AG10803 (cell line): ENCODE data around the gene SYDE2.
A peak's percentile ranks its signal among the peaks of the same experiment; 100 is the strongest.

ENCODE experiments used
- DNase-seq: peaks from one replicate; pipeline ENCODE4 v3.0.0; 2010; ENCODE audit warnings: low read depth
- H3K4me3 ChIP-seq: 2 replicates; pipeline ENCODE4 v1.5.1; 2011; ENCODE audit warnings: mild to moderate bottlenecking, low read length, control low read depth
- TF ChIP-seq, protein P1 (sequence below): conservative IDR thresholded peaks from 2 replicates; pipeline ENCODE4 v1.5.1; 2011; ENCODE audit warnings: mild to moderate bottlenecking, low read length, control low read depth, inconsistent platforms

The SYDE2 gene

DNA sequence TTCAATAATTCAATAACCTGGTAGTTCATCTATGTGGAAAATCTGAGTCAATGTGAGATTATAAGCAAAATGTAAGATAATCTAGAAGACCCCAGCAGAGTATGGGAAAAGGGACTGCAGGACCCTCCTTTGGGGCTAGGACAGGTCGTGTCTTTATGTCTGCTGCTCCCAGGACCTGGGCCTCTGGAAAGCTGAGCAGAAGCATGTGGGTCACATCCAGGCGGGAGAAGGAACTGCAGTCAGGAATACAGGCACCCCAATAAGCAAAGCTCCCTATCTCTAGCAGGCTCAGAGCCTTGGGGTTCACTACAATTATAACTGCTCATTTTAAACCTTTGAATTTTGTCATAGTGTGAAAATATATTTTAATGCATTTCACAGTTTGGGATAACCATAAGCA is 78.6 kb downstream of the SYDE2 start:
- H3K4me3 ChIP-seq, result no peak overlapping the region
- TF ChIP-seq, protein P1, sequence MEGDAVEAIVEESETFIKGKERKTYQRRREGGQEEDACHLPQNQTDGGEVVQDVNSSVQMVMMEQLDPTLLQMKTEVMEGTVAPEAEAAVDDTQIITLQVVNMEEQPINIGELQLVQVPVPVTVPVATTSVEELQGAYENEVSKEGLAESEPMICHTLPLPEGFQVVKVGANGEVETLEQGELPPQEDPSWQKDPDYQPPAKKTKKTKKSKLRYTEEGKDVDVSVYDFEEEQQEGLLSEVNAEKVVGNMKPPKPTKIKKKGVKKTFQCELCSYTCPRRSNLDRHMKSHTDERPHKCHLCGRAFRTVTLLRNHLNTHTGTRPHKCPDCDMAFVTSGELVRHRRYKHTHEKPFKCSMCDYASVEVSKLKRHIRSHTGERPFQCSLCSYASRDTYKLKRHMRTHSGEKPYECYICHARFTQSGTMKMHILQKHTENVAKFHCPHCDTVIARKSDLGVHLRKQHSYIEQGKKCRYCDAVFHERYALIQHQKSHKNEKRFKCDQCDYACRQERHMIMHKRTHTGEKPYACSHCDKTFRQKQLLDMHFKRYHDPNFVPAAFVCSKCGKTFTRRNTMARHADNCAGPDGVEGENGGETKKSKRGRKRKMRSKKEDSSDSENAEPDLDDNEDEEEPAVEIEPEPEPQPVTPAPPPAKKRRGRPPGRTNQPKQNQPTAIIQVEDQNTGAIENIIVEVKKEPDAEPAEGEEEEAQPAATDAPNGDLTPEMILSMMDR, result no peak
- no peak for DNase-seq

DNA sequence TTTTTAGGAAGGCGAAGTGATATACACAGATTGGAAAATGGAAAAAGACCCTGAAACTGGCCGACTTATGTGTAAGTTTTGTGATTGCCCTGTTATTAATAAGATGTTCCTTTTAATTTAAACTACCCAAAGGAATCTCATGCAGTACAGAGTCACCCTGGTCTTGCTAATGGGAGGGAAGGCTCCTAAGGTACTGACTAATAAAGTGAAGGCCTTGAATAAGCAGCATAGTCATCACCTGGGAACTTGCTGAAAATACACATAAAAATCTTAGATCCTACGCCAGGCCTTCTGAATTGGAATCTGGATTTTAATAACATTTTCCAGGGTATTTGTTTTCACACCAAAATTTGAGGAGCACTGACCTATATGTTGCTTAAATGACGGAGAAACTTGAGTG is 79.1 kb downstream of the SYDE2 start:
- DNase-seq, result no peak
- no peak overlapping the region for H3K4me3 ChIP-seq
- TF ChIP-seq, protein P1, result no peak

DNA sequence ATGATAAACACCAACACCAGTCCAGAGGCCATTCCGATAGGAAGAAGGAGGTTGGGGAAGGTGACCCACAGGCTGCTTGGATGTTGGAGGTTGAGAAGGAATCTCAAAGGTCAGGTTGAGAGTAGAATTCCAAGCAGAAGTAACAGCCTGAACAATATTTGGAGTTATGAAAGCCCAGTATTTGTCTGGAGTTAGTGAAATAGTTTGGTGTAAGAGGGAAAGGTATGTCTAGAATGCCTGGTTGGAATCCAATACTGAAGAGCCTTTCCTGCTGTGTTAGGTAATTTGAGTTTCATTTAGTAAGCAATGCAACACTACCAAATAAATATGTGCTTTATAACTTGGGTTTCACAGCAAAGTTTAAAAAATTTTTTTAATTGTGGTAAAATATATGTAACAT is 82.1 kb downstream of the SYDE2 start:
- peak; percentile 60 for DNase-seq
- H3K4me3 ChIP-seq, result no peak overlapping the region
- TF ChIP-seq, protein P1, result no peak

DNA sequence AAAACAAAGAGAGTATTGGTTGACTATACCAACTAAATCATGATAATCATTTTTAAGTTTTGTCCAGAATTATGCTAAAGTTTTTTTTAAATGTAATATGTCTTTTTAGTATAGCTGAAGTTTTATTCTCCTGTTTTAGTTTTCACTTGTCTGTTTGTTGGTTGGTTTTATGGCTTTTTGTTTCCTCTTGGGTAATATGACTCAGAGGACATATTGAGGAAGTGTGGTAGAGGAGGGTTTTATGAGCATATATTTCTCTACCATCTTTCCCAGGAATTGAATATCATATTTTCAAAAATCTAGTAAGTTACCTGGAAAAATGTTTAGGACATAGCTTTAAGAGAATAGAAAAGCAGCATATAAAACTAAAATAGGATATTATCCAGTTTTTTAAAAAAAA is 84.0 kb downstream of the SYDE2 start:
- DNase-seq, result no peak
- TF ChIP-seq, protein P1, result no peak
- H3K4me3 ChIP-seq, result no peak overlapping the region

DNA sequence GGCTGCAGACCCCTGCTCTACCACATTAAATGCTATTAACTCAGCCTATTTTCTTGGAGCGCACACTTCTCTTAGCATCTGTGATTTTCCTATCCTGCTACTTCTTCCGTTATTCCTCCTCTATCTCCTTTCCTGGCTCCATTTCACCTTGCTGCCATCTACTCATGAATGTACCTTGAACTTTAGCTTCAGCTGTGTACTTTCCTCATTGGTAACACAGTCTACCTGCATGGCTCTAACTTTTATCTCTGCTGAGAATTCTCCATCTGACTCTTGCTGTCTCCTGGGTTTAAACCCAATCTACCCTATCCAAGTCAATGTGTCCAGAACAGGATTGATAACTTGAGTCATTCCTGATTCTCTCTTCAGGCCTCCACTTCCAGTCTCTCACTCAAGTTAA is 84.9 kb downstream of the SYDE2 start:
- DNase-seq, result no peak
- TF ChIP-seq, protein P1, result no peak

DNA sequence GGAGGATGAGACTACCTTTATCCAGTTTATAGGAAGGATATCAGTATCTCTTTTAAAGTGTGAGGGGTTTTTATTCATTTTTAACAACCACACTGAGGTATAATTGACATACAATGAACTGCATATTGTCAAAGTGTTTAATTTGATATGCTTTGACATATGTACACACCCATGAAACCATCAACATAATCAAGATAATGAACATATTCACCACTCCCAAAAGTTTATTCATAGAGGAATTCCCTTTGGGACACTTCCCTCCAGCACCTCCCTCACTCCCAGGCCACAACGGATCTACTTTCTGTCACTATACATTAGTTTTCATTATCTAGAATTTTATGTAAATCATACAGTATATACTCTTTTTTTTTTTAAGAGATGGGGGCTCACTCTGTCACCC is 89.1 kb downstream of the SYDE2 start:
- H3K4me3 ChIP-seq, result no peak overlapping the region
- no peak for DNase-seq
- TF ChIP-seq, protein P1, result no peak

More for the DNA sequence above, 84.9 kb downstream of the SYDE2 start:
- no peak overlapping the region for H3K4me3 ChIP-seq

DNA sequence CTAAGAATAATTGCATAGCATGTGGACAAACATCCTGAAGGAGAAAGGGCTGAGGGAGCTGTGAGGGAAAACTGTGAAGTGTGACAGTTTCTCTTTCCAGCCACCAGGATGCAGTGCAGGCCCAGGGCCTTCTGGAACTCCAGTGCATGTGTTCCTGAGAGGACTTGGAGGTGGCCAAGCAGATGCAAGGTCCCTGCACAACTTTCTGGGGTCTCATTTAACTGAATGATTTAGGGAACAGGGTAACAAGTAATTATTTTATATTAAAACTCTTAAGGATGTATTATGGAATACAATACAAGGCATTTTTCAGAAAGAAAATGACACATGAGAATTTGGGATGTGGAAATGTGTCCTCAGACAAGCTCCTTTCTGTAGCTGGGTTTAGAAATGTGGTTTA is 91.3 kb downstream of the SYDE2 start:
- H3K4me3 ChIP-seq, result no peak overlapping the region
- DNase-seq, result peak; percentile 76
- TF ChIP-seq, protein P1, result peak; percentile 98
